Adrenal gland (tissue), 12 donors: ENCODE results near the gene TGDS. TPM values are rescaled to one million over a fixed set of nuclear protein-coding genes. Genes with fewer than 3 reads are reported as not detected.

Experiments
- DNase-seq, 7 donors: peaks; one replicate each; pipeline ENCODE4 v3.0.0-alpha.2; 2019 to 2020
- H3K27ac ChIP-seq, 5 donors: fragments of 200-600 bp; sonication (generic) in 4 of 5; 1 replicate in 3 of 5; 2 replicates in 2 of 5; pipeline versions ENCODE4 v1.5.1 to v1.8.0; 2016 to 2020; ENCODE audit warnings: mild to moderate bottlenecking in 1 of 5
- H3K27me3 ChIP-seq: fragments of 200-600 bp; 2 replicates; pipeline ENCODE4 v1.8.0; 2021
- H3K36me3 ChIP-seq, 2 donors: fragments of 200-600 bp; replicated peaks in 1 of 2; 1 replicate in 1 of 2; 2 replicates in 1 of 2; pipeline versions ENCODE4 v1.5.1 to v1.8.0; 2018 to 2022
- H3K4me1 ChIP-seq, 2 donors: fragments of 200-600 bp; replicated peaks in 1 of 2; 1 replicate in 1 of 2; 2 replicates in 1 of 2; pipeline versions ENCODE4 v1.5.1 to v1.8.0; 2018 to 2021
- H3K4me3 ChIP-seq, 4 donors: fragments of 200-600 bp; sonication (generic) in 3 of 4; one replicate each; pipeline ENCODE4 v1.5.1; 2016 to 2018
- H3K9me3 ChIP-seq, 3 donors: fragments of 200-600 bp; sonication (generic) in 1 of 3; replicated peaks in 1 of 3; 1 replicate in 2 of 3; 2 replicates in 1 of 3; pipeline versions ENCODE4 v1.5.1 to v1.8.0; 2016 to 2021
- POLR2A ChIP-seq, 2 donors: fragments of 450-650 bp; IDR thresholded peaks; one replicate each; pipeline ENCODE4 v1.6.1; 2017; ENCODE audit warnings: antibody characterized with exemption in 2 of 2, mild to moderate bottlenecking in 2 of 2, moderate library complexity in 1 of 2
- WGBS, 4 donors: extraction: QIAGEN DNeasy Blood & Tissue Kit in 2 of 4; methylation state at CpG; one replicate each; pipeline versions ENCODE4 v1.1.5 to v1.1.7; 2013 to 2017; 5-methylcytosine and 5-hydroxymethylcytosine counted together
- intact Hi-C, 2 donors: fragments of 100-400 bp; cut with DNase I; formaldehyde crosslinking; loops; one replicate each; pipeline versions ENCODE4 v1.14.1 to v1.15.0; 2022 to 2023
- polyA plus RNA-seq, 3 donors: library from polyadenylated mRNA; stranded (reverse); fragments of 200-250 nt in 2 of 3; fragments of 350-450 nt in 1 of 3; fragmentation: Illumina TruSeq in 1 of 3; extraction: RNeasy Lipid Tissue Mini Kit (QIAGEN cat#74804) in 1 of 3; gene quantifications; one replicate each; pipeline ENCODE4 v1.2.3, GENCODE V29; 2013 to 2014
- total RNA-seq, 9 donors: library from RNA; depleted of rRNA in 4 of 9; stranded (reverse); fragments of >200 nt in 4 of 9; fragments of 120-200 nt in 1 of 9; fragmentation: NEBNext Ultra II Directional in 1 of 9; extraction: Animal tissue kit (Norgen Biotek cat#: 25700) in 1 of 9; gene quantifications; one replicate each; pipeline versions ENCODE4 v1.1.0 to v1.2.4, GENCODE V29; 2013 to 2023
- TF ChIP-seq, protein P1 (sequence below), 6 experiments: fragments of 450-650 bp in 4 of 6; fragments of 200-600 bp in 2 of 6; sonication (generic) in 1 of 6; IDR thresholded peaks; 1 replicate in 5 of 6; 2 replicates in 1 of 6; pipeline versions ENCODE4 v1.5.1 to v1.8.0; 2016 to 2021; ENCODE audit warnings: antibody characterized with exemption in 6 of 6, mild to moderate bottlenecking in 2 of 6, moderate library complexity in 1 of 6
- donor health status: healthy with polysubstance abuse.
- donor health status: Bipolar disorder and iron deficiency.
- donor health status: DM: yes; HTN: yes; CAD: no.
- donor health status: DM: no; HTN: no; CAD: no.
- donor health status: DM: no; HTN: no; CAD: no.
- donor health status: DM: yes; HTN: yes; CAD: no.

The TGDS gene
- total and polyA plus RNA-seq, 12 donors = 6.2 to 27.4 (median 11.6) TPM

DNA sequence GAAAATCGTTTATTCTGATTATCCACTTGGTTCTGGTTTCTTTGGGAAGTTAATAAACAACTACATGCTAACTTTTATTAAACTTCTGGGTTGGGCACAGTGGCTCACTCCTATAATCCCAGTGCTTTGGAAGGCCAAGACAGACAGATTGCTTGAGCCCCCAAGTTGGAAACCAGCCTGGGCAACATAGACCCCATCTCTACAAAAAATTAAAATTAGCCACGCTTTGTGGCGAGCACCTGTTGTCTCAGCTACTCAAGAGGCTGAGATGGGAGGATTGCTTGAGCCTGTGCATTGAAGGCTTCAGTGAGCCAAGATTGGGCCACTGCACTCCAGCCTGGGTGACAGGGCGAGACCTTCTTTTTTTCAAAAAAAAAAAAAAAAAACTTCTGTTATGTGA, 27.4 kb upstream of the TGDS start:
- WGBS, 4 donors = 86 to 100% (median 94%) methylated on average over 4 of the region's 4 CpGs
- no peak for DNase-seq
- peaks cover 3 to 31% of the 10 kb centered on the region in 2 donors for H3K36me3 ChIP-seq
- intact Hi-C loops = no loop called here
- no peak overlapping the region for H3K4me3 ChIP-seq
- H3K9me3 ChIP-seq = peaks cover 0 to 5% (median 0%) of the 10 kb centered on the region in 3 donors
- TF ChIP-seq, protein P1, sequence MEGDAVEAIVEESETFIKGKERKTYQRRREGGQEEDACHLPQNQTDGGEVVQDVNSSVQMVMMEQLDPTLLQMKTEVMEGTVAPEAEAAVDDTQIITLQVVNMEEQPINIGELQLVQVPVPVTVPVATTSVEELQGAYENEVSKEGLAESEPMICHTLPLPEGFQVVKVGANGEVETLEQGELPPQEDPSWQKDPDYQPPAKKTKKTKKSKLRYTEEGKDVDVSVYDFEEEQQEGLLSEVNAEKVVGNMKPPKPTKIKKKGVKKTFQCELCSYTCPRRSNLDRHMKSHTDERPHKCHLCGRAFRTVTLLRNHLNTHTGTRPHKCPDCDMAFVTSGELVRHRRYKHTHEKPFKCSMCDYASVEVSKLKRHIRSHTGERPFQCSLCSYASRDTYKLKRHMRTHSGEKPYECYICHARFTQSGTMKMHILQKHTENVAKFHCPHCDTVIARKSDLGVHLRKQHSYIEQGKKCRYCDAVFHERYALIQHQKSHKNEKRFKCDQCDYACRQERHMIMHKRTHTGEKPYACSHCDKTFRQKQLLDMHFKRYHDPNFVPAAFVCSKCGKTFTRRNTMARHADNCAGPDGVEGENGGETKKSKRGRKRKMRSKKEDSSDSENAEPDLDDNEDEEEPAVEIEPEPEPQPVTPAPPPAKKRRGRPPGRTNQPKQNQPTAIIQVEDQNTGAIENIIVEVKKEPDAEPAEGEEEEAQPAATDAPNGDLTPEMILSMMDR (IDR thresholded peaks at IDR 0.05) = no peak
- no peak for TF ChIP-seq POLR2A (IDR thresholded peaks at IDR 0.05)
- H3K4me1 ChIP-seq = no peaks in the 10 kb centered on the region
- H3K27me3 ChIP-seq = no peaks in the 10 kb centered on the region
- no peak overlapping the region for H3K27ac ChIP-seq

DNA sequence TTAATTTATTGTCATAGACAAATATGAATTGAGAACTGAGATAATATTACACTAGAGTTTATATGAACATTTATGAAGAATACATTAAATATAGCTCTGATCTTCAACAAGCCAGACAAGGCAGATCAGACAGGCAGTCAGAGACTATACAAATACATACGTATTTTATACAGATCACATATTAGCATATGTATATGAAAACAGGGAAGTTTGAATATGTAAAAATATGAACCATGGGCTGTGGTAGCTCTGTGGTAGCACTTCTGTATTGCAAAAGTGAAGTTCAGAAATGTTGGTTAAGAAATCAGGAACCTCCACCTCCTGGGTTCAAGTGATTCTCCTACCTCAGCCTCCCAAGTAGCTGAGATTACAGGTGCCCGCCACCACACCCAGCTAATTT, 26.4 kb upstream of the TGDS start:
- H3K4me3 ChIP-seq = no peak overlapping the region
- H3K36me3 ChIP-seq = peaks cover 3 to 23% of the 10 kb centered on the region in 2 donors
- TF ChIP-seq, protein P1 (IDR thresholded peaks at IDR 0.05) = no peak
- no peak for TF ChIP-seq POLR2A (IDR thresholded peaks at IDR 0.05)
- 79 to 94% (median 86%) methylated on average over 2 of the region's 2 CpGs for WGBS, 4 donors
- H3K9me3 ChIP-seq = peaks cover 0 to 3% (median 0%) of the 10 kb centered on the region in 3 donors
- intact Hi-C loops = no loop called here
- H3K27ac ChIP-seq = no peak overlapping the region
- no peaks in the 10 kb centered on the region for H3K27me3 ChIP-seq
- no peak for DNase-seq
- H3K4me1 ChIP-seq = no peaks in the 10 kb centered on the region

DNA sequence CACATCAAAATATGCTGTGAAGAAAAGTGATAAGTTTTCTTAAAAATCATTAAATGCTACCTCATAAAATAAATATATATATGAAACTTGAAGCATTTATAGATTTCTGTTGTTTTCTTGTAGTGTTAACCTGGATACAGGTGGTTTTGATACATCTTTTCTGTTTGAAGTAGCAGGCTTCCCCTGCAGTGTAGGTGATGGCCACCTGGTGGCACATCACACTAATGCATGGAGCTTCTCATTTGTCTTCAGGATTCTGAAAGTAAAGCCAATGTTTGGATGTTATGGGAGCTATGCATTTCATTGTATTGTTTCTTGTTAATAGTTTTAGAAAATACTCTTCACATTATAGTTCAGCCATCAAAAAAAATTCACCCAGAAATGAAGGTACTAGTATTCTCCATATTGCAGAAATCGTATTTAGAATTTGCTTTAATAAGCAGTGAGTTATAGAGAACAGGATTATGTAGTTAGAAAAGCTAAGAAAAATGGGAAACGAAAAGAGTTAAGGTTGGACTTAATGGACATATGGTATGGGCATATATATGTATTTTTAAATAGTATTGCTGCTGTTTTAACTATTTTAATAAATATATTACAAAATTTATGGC, 24.4 kb upstream of the TGDS start:
- no peak for TF ChIP-seq POLR2A (IDR thresholded peaks at IDR 0.05)
- TF ChIP-seq, protein P1 (IDR thresholded peaks at IDR 0.05) = peak in 5 of 6 experiments; percentile 5 to 58 (median 39)
- peaks cover 0 to 19% of the 10 kb centered on the region in 2 donors for H3K36me3 ChIP-seq
- intact Hi-C loops = no loop called here
- no peak overlapping the region for H3K4me3 ChIP-seq
- no peaks in the 10 kb centered on the region for H3K9me3 ChIP-seq
- H3K27ac ChIP-seq = no peak overlapping the region
- DNase-seq = peak in 1 of 7 donors; percentile 7
- H3K27me3 ChIP-seq = no peaks in the 10 kb centered on the region
- no peaks in the 10 kb centered on the region for H3K4me1 ChIP-seq
- WGBS, 4 donors = 81 to 86% (median 82%) methylated on average over 2 of the region's 2 CpGs

DNA sequence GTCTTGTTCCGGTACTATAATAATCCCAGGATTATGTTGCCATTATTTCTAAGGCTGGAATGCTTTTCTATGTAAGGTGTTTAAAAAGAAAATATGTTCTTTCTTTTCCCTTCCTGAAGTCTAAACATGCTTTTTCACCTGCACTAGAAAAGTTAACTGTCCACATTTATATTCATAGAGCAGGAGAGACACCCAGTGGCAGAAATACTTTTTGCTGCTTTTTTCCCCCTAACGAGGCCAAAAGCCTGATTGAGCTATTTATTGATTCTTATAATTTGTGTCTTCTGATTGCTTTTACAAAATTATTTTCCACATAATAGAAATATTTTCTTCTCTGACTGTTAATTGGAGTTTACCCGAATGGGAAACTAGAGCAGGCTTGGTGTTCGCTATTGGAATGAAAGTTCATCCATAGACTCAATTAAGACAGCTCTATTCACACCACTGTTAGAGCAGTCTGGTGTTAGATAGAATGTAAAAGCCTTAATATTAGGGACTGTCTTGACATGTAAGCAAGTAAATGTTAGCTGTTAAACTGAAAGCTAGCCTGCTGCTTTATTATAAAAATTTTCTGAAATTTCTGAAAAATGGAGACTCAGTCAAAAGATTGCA, 21.5 kb upstream of the TGDS start:
- peak in 3 of 7 donors; percentile 10 to 32 (median 24) for DNase-seq
- TF ChIP-seq, protein P1 (IDR thresholded peaks at IDR 0.05) = peak; percentile 49 to 77 (median 68)
- TF ChIP-seq POLR2A (IDR thresholded peaks at IDR 0.05) = no peak
- no peaks in the 10 kb centered on the region for H3K27me3 ChIP-seq
- no peaks in the 10 kb centered on the region for H3K4me1 ChIP-seq
- H3K36me3 ChIP-seq = no peaks in the 10 kb centered on the region
- no peak overlapping the region for H3K4me3 ChIP-seq
- no peaks in the 10 kb centered on the region for H3K9me3 ChIP-seq
- no peak overlapping the region for H3K27ac ChIP-seq
- intact Hi-C loops = loop anchor here in 1 of 2 donors (5.0 kb wide), 1 partner anchor 185 kb away; no protein-coding TSS in a partner anchor
- 59 to 65% (median 64%) methylated on average over 4 of the region's 4 CpGs for WGBS, 4 donors
